Activated T-helper 1 cell treated with anti-CD3 and anti-CD28 coated beads, Interleukin-12 subunit alpha, Interleukin-12 subunit beta, Interleukin-2, Interleukin-4 antibody, amounts not matched to agents 30 ng/mL and 10 ng/mL and 1 ng/mL, durations not matched to agents 14 hours and 24 hours and 36 hours (primary cell): ENCODE data around the gene MIOS. TPM values are rescaled to one million over a fixed set of nuclear protein-coding genes. Genes with fewer than 3 reads are reported as not detected.

Experiments used
- DNase-seq: peaks from one replicate; pipeline ENCODE4 v3.0.0; 2021; ENCODE audit warnings: low spot score
- H3K27ac Mint-ChIP-seq: one replicate; pipeline ENCODE4 v1.8.0; 2021; ENCODE audit warnings: mild to moderate bottlenecking, mixed read lengths
- H3K27me3 Mint-ChIP-seq: one replicate; pipeline ENCODE4 v1.8.0; 2022; ENCODE audit warnings: mild to moderate bottlenecking, moderate library complexity, mixed read lengths; ENCODE audit not compliant: insufficient read depth
- H3K36me3 Mint-ChIP-seq: one replicate; pipeline ENCODE4 v1.8.0; 2021; ENCODE audit warnings: low read depth, mixed read lengths
- H3K4me1 Mint-ChIP-seq: one replicate; pipeline ENCODE4 v1.8.0; 2021; ENCODE audit warnings: low read depth, mixed read lengths
- H3K4me3 Mint-ChIP-seq: one replicate; pipeline ENCODE4 v1.8.0; 2021; ENCODE audit warnings: mild to moderate bottlenecking, moderate library complexity, mixed read lengths
- H3K9me3 Mint-ChIP-seq: one replicate; pipeline ENCODE4 v1.8.0; 2021; ENCODE audit warnings: mixed read lengths
- intact Hi-C: fragments of 100-400 bp; cut with micrococcal nuclease; formaldehyde crosslinking; loops from one replicate; pipeline ENCODE4 v1.15.1; 2024
- total RNA-seq: library from RNA; stranded (reverse); gene quantifications from 2 replicates; pipeline ENCODE4 v1.2.3, GENCODE V29; 2022

The MIOS gene
- total RNA-seq: 29.6 and 31.6 TPM in 2 replicates

GRCh38 chr7:7566651-7567611, at the start of gene MIOS:
MIOS (plus strand) TSS chr7:7566884; CDS start chr7:7572476, 5,592 bp downstream.
- peaks cover 18% of the 10 kb centered on the region for H3K36me3 Mint-ChIP-seq
- intact Hi-C loops: loop anchor here (1.0 to 10.0 kb wide), 7 partner anchors 73 to 630 kb away; partner anchors contain the start of genes C1GALT1, GLCCI1, RPA3 and UMAD1
- H3K4me3 Mint-ChIP-seq: peak within 1 kb of the TSS; percentile 88
- H3K9me3 Mint-ChIP-seq: no peaks in the 10 kb centered on the region
- peak within 1 kb of the TSS; percentile 73 for H3K27ac Mint-ChIP-seq
- no peaks in the 10 kb centered on the region for H3K27me3 Mint-ChIP-seq
- DNase-seq: peak; percentile 80
- peaks cover 35% of the 10 kb centered on the region for H3K4me1 Mint-ChIP-seq

- Mint-ChIP-seq H3K4me3 (no peak overlapping the region), H3K4me1 (no peaks in the 10 kb centered on the region), H3K9me3 (no peaks in the 10 kb centered on the region), H3K27me3 (no peaks in the 10 kb centered on the region), H3K36me3 (no peaks in the 10 kb centered on the region), H3K27ac (no peak overlapping the region)
- intact Hi-C loops: no loop called here
- no peak for DNase-seq
Measured at GRCh38 chr7:7517754-7518153, 48.9 kb upstream of the MIOS start.

- DNase-seq: no peak
- Mint-ChIP-seq H3K9me3 (no peaks in the 10 kb centered on the region), H3K36me3 (no peaks in the 10 kb centered on the region), H3K27me3 (no peaks in the 10 kb centered on the region), H3K4me3 (no peak overlapping the region), H3K4me1 (no peaks in the 10 kb centered on the region), H3K27ac (no peak overlapping the region)
- intact Hi-C loops: no loop called here
Measured at GRCh38 chr7:7519056-7519455, 47.6 kb upstream of the MIOS start.

GRCh38 chr7:7519528-7519927, 47.2 kb upstream of the MIOS start:
- Mint-ChIP-seq H3K36me3 (no peaks in the 10 kb centered on the region), H3K9me3 (no peaks in the 10 kb centered on the region), H3K4me1 (no peaks in the 10 kb centered on the region), H3K27ac (no peak overlapping the region), H3K4me3 (no peak overlapping the region), H3K27me3 (no peaks in the 10 kb centered on the region)
- intact Hi-C loops: no loop called here
- DNase-seq: no peak

GRCh38 chr7:7521259-7521658, 45.4 kb upstream of the MIOS start:
- Mint-ChIP-seq H3K27me3 (no peaks in the 10 kb centered on the region), H3K27ac (no peak overlapping the region), H3K36me3 (no peaks in the 10 kb centered on the region), H3K4me1 (no peaks in the 10 kb centered on the region), H3K4me3 (no peak overlapping the region), H3K9me3 (no peaks in the 10 kb centered on the region)
- intact Hi-C loops: no loop called here
- no peak for DNase-seq

GRCh38 chr7:7522421-7522820, 44.3 kb upstream of the MIOS start:
- Mint-ChIP-seq H3K27me3 (no peaks in the 10 kb centered on the region), H3K27ac (no peak overlapping the region), H3K36me3 (no peaks in the 10 kb centered on the region), H3K9me3 (no peaks in the 10 kb centered on the region), H3K4me1 (no peaks in the 10 kb centered on the region), H3K4me3 (no peak overlapping the region)
- intact Hi-C loops: no loop called here
- no peak for DNase-seq

- Mint-ChIP-seq H3K4me1 (no peaks in the 10 kb centered on the region), H3K4me3 (no peak overlapping the region), H3K36me3 (no peaks in the 10 kb centered on the region), H3K9me3 (no peaks in the 10 kb centered on the region), H3K27ac (no peak overlapping the region), H3K27me3 (peaks cover 5% of the 10 kb centered on the region)
- DNase-seq: no peak
- intact Hi-C loops: no loop called here
Measured at GRCh38 chr7:7524121-7524520, 42.6 kb upstream of the MIOS start.

GRCh38 chr7:7526006-7526405, 40.7 kb upstream of the MIOS start:
- intact Hi-C loops: no loop called here
- DNase-seq: no peak
- no peak overlapping the region for H3K27ac Mint-ChIP-seq
- no peak overlapping the region for H3K4me3 Mint-ChIP-seq
- H3K9me3 Mint-ChIP-seq: no peaks in the 10 kb centered on the region
- H3K27me3 Mint-ChIP-seq: peaks cover 10% of the 10 kb centered on the region
- no peaks in the 10 kb centered on the region for H3K4me1 Mint-ChIP-seq
- H3K36me3 Mint-ChIP-seq: no peaks in the 10 kb centered on the region

GRCh38 chr7:7527047-7527446, 39.6 kb upstream of the MIOS start:
- no peaks in the 10 kb centered on the region for H3K4me1 Mint-ChIP-seq
- no peaks in the 10 kb centered on the region for H3K9me3 Mint-ChIP-seq
- DNase-seq: no peak

GRCh38 chr7:7529328-7529727, 37.4 kb upstream of the MIOS start:
- Mint-ChIP-seq H3K27me3 (peaks cover 10% of the 10 kb centered on the region), H3K4me1 (no peaks in the 10 kb centered on the region), H3K27ac (no peak overlapping the region), H3K36me3 (no peaks in the 10 kb centered on the region), H3K4me3 (no peak overlapping the region), H3K9me3 (no peaks in the 10 kb centered on the region)
- intact Hi-C loops: no loop called here
- DNase-seq: no peak

More at GRCh38 chr7:7527047-7527446, 39.6 kb upstream of the MIOS start:
- Mint-ChIP-seq H3K4me3 (no peak overlapping the region), H3K36me3 (no peaks in the 10 kb centered on the region), H3K27me3 (peaks cover 10% of the 10 kb centered on the region), H3K27ac (no peak overlapping the region)
- intact Hi-C loops: no loop called here

GRCh38 chr7:7533831-7534430, 32.8 kb upstream of the MIOS start:
- intact Hi-C loops: no loop called here
- H3K4me3 Mint-ChIP-seq: no peak overlapping the region
- DNase-seq: no peak
- H3K27me3 Mint-ChIP-seq: peaks cover 10% of the 10 kb centered on the region
- no peaks in the 10 kb centered on the region for H3K9me3 Mint-ChIP-seq
- no peaks in the 10 kb centered on the region for H3K4me1 Mint-ChIP-seq
- no peaks in the 10 kb centered on the region for H3K36me3 Mint-ChIP-seq
- no peak overlapping the region for H3K27ac Mint-ChIP-seq

- H3K36me3 Mint-ChIP-seq: no peaks in the 10 kb centered on the region
- no peak for DNase-seq
- H3K27me3 Mint-ChIP-seq: peaks cover 8% of the 10 kb centered on the region
- no peak within 1 kb of the TSS for H3K27ac Mint-ChIP-seq
- no peak within 1 kb of the TSS for H3K4me3 Mint-ChIP-seq
- no peaks in the 10 kb centered on the region for H3K4me1 Mint-ChIP-seq
- no peaks in the 10 kb centered on the region for H3K9me3 Mint-ChIP-seq
- intact Hi-C loops: no loop called here
Measured at GRCh38 chr7:7535691-7536090, 31.0 kb upstream of the MIOS start, which contains the start of gene COL28A1. COL28A1 (minus strand) TSS chr7:7535873; CDS start chr7:7532875, 2,998 bp downstream.

GRCh38 chr7:7536396-7537019, 30.2 kb upstream of the MIOS start:
- no peak for DNase-seq
- Mint-ChIP-seq H3K27ac (no peak overlapping the region), H3K4me3 (no peak overlapping the region), H3K9me3 (no peaks in the 10 kb centered on the region), H3K36me3 (no peaks in the 10 kb centered on the region), H3K27me3 (peaks cover 8% of the 10 kb centered on the region), H3K4me1 (no peaks in the 10 kb centered on the region)
- intact Hi-C loops: no loop called here
